ENCODE measurements around the gene JMJD7.
A peak's percentile ranks its signal among the peaks of the same experiment; 100 is the strongest.

JMJD7 gene

GRCh38 chr15:41844814-41845213 lies 16.9 kb downstream of the JMJD7 start:
- DNase-seq (ENCODE audit: low spot score) = no peak

- no peak for DNase-seq (ENCODE audit: low spot score)
Measured at GRCh38 chr15:41847206-41847605, 19.3 kb downstream of the JMJD7 start.

GRCh38 chr15:41847981-41848380 lies 20.1 kb downstream of the JMJD7 start:
- no peak for DNase-seq (ENCODE audit: low spot score)

- no peak for DNase-seq (ENCODE audit: low spot score)
Measured at GRCh38 chr15:41848631-41849030, 20.7 kb downstream of the JMJD7 start.

GRCh38 chr15:41849204-41849603 lies 21.3 kb downstream of the JMJD7 start:
- no peak for DNase-seq (ENCODE audit: low spot score)

GRCh38 chr15:41849861-41850260 lies 22.0 kb downstream of the JMJD7 start:
- no peak for DNase-seq (ENCODE audit: low spot score)

GRCh38 chr15:41850482-41851166 lies 22.7 kb downstream of the JMJD7 start:
- DNase-seq (ENCODE audit: low spot score) = no peak

- DNase-seq (ENCODE audit: low spot score) = no peak
Measured at GRCh38 chr15:41851167-41851523, 23.3 kb downstream of the JMJD7 start.

- DNase-seq (ENCODE audit: low spot score) = no peak
Measured at GRCh38 chr15:41851755-41852370, 24.0 kb downstream of the JMJD7 start.

GRCh38 chr15:41852736-41853590 lies 25.1 kb downstream of the JMJD7 start:
- DNase-seq (ENCODE audit: low spot score) = no peak

- DNase-seq (ENCODE audit: low spot score) = no peak
Measured at GRCh38 chr15:41853831-41854230, 25.9 kb downstream of the JMJD7 start.

- DNase-seq (ENCODE audit: low spot score) = no peak
Measured at GRCh38 chr15:41854443-41854842, 26.6 kb downstream of the JMJD7 start.

- DNase-seq (ENCODE audit: low spot score) = no peak
Measured at GRCh38 chr15:41855261-41855961, 27.5 kb downstream of the JMJD7 start.

- no peak for DNase-seq (ENCODE audit: low spot score)
Measured at GRCh38 chr15:41856262-41856661, 28.4 kb downstream of the JMJD7 start.

GRCh38 chr15:41856716-41857115 lies 28.8 kb downstream of the JMJD7 start:
- no peak for DNase-seq (ENCODE audit: low spot score)

GRCh38 chr15:41857316-41857715 lies 29.4 kb downstream of the JMJD7 start:
- DNase-seq (ENCODE audit: low spot score) = no peak

GRCh38 chr15:41858756-41859155 lies 30.9 kb downstream of the JMJD7 start:
- DNase-seq (ENCODE audit: low spot score) = no peak

GRCh38 chr15:41860049-41860828 lies 32.3 kb downstream of the JMJD7 start:
- peak; percentile 62 for DNase-seq (ENCODE audit: low spot score)

- DNase-seq (ENCODE audit: low spot score) = no peak
Measured at GRCh38 chr15:41861736-41862356, 34.0 kb downstream of the JMJD7 start.

GRCh38 chr15:41862515-41863116 lies 34.7 kb downstream of the JMJD7 start:
- DNase-seq (ENCODE audit: low spot score) = no peak

All from ecto neural progenitor cell (in vitro differentiated cells).